DMS53 treated with DMSO at 0.1 percent for 48 hours (cell line): Measurements from ENCODE around the gene KRTAP4-9.
"Not testable (repeated sequence)": the region's sequence is repeated elsewhere in the genome, so short reads cannot be mapped to it uniquely, and the experiment has no call there.

Source experiments
- DNase-seq: peaks from one replicate; lab custom pipeline; 2025; ENCODE audit not compliant: unreplicated experiment; lab: John Stamatoyannopoulos, UW

KRTAP4-9 gene

DNA sequence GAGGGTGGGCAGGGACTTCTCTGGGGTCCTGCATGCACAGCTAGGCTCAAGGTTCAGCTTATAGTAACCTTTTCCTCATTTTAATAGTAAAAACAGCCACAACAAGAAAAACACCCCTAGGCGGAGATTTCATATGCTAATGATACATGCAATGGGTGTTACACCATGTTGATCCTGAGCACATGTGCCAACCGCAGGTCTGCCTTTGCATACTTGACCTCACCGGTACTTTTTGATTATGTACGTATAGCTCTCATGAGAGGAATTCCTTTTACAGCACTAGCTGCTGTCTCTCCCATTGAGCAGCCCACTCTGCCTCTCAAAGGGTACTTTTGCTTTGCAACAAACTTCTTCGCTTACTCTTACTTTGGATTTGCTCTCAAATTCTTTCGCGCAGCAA, 9.1 kb upstream of the KRTAP4-9 start:
- DNase-seq, result no peak

DNA sequence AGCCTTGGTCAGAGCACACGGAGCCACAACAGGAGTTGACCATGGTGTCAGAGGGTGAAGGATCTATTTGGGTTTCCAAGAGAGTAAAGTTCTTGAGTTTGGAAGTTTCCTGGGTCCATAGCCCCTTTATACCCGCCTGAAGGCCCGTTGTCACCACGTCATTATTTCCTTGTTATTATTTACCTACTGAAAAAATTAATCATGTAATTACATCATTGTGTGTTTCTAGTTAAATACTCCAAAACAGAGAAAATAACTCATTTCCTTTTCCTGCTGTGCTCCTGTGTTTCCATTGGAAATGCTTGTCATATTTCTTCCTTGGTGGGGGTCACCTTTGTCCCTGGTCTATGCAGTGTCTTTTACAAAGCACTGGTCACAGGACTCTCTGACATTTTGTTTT, 7.1 kb upstream of the KRTAP4-9 start, which contains the start of gene KRTAP4-8:
TSS of gene KRTAP4-8 (minus strand) at position 101 of the 400 bp plus-strand sequence. CDS start at position 43, 58 bp downstream.
- DNase-seq, result no peak

DNA sequence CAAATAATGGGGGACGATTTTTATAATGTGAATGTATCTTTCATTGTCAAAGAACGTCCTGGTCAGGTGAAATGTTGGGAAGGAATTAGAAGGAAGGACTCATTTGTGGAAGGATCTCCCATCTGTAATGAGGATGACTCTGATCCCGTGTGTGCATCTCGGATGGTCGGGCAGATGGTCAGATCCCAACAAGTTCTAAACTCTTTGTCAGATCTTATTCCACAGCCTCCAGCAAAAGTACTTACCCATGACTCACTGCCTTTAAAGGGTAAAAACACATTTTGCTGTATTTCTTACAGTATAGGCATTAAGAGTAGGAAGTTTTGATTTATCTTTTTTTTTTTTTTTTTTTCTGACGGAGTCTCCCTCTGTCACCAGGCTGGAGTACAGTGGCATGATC, 6.7 kb upstream of the KRTAP4-9 start:
- DNase-seq, result no peak

DNA sequence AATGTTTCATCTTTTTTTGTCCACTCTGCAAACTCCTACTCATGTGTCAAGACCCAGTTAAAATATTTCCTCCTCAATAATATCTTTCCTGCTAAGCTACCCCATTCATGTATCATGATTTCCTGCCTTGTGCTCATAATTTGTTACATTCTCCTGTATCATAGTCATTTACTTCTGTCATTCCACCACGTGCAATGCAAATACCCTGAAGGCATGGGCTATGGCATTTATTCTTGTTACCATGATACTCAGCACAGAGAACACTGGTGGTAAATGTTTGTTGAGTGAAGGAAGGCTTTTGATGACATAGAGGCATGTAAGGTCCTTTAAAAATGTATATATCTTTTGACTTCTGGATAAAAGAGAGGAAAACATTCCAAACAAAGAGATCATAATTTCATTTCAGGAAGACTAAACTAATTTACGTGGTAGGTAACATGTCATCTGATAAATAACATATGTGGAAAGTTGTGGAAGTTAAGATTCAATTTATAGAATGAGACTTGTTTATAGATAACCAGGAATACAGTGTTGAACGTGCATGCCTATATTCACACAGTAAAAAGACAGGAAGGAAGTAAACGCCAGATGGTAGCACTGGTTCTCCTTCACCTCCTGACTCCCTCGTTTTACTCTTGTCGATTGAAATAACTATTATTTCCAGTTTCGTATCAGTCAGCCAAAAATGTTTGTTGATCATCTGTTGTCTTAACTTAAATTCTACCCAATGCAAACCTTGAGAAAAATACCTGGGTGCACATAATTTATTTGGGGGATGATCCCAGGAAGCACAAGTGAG, 5.3 kb upstream of the KRTAP4-9 start:
- DNase-seq, result not testable (repeated sequence)

DNA sequence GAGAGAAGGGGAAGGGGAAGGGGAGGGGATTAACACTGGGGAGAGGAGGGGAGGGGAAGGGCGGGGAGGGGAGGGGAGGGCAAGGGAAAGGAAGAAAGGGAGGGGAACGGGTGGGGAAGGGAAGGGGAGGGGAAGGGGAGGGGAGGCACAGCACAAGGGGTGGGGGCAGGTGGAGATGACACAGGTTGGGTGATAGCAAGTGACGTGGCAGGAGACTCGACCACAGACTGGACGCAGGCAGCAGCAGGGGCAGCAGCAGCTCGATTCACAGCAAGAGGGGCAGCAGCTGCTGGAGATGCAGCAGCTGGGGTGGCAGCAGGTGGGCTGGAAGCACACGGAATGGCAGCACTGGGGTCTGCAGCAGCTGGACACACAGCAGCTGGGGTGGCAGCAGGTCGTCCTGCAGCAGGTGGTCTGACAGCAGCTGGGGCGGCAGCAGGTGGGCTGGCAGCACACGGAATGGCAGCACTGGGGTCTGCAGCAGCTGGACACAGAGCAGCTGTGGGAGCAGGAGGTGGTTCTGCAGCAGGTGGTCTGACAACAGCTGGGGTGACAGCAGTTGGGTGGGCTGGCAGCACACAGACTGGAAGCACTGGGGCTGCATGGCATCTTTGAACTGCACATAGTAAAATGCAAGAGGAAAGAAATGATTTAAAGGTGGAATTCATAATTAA, 3.5 kb upstream of the KRTAP4-9 start, which contains the start of gene KRTAP4-16:
TSS of gene KRTAP4-16 (minus strand) at position 624 of the 674 bp plus-strand sequence. CDS start at position 624, 0 bp downstream.
- DNase-seq, result no peak

DNA sequence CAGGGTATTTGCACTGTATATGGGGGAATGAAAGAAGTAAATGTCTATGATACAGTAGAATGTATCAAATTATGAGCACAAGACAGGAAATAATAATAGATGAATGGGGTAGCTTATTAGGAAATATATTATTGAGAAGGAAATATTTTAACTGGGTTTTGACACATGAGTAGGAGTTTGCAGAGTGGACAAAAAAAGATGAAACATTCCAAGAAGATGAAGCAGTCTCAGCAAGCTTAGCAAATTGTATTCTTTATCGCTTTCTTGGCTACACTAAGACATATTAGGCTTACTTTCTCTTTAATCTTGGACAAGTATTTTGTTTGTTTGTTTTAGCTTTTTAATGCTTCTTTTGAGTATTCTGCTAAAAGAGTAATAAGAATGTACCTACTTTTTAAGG, 1.3 kb upstream of the KRTAP4-9 start:
- no peak for DNase-seq

DNA sequence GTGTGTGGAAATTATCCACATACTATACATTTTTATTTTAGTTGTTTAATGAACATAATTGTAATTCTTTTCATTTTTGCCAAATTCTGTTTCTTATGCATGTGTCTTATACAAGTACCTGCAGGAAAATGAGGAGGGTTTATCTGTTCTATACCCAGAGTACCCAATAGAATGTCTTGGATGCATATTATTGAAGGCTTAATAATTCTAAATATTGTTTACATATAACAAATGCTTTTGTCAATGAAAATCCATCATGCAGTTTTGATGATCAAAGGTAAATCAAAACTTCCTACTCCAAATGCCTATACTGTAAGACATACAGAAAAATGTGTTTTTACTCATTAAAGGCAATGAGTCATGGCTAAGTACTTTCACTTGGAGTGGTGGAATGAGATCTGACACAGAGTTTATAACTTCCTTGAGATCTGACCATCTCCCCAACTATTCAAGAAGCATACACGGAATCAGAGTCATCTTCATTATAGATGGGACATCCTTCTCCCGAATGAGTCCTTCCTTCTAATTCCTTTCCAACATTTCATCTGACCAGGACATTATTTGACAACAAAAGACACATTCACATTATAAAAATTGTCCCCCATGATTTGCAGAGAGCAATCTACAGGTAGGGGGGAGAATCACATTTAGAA, 677 bp upstream of the KRTAP4-9 start:
- DNase-seq, result not testable (repeated sequence)

DNA sequence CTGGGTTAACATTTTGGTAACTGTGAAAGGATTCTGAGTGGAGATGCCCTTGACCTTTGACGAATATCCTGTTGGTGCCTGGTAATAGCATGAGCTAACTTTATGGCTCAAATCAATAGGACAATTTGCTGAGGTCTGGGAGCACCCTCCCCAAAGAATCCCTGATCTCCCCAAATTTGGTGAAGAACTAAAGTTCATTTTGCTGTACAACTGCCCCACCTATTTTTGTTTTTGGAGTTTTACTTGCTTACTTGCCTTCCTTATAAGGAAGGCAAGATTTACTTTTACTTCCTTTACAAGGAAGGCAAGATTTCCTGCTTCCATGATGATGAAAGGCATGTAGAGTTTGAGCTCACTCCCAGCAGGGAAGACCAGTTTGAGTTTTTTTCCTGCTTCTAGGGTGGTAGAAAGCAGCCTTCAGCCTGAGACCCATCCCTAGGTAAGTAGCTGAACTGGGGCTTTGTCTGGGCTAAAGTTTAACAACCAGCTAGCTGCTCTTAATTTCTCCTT, 2.8 kb downstream of the KRTAP4-9 start:
- no peak for DNase-seq

DNA sequence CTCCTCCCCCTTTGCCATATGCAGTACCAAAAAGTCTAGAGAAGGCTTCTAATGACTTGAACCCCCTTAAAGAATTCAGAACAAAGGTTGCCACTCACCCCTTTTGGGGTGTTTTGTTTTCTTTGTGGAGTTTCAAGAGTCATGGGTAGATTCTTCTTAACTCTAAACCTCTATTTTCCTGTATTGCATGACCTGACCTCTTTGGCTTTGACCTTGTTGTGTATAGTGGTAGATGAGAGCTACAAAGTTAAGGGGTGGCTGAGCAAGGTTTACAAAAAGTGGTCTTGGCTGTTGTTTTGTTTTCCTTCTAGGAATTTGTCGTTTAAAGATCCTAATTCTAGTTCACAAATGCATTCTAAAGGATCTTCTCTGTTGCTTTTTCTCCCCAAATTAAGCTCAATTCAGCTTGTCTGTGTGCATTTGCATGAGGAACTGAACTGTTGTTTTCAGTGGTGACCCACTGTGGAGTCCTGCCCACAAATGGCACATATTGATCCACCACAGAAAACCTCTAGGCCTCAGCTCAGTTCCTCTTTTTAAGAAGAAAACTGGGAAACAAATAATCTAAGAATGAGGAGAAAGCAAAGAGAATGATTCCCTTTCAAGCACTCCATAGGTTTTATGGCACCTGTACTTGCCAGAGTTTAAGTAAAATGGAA, 3.7 kb downstream of the KRTAP4-9 start:
- DNase-seq, result not testable (repeated sequence)

DNA sequence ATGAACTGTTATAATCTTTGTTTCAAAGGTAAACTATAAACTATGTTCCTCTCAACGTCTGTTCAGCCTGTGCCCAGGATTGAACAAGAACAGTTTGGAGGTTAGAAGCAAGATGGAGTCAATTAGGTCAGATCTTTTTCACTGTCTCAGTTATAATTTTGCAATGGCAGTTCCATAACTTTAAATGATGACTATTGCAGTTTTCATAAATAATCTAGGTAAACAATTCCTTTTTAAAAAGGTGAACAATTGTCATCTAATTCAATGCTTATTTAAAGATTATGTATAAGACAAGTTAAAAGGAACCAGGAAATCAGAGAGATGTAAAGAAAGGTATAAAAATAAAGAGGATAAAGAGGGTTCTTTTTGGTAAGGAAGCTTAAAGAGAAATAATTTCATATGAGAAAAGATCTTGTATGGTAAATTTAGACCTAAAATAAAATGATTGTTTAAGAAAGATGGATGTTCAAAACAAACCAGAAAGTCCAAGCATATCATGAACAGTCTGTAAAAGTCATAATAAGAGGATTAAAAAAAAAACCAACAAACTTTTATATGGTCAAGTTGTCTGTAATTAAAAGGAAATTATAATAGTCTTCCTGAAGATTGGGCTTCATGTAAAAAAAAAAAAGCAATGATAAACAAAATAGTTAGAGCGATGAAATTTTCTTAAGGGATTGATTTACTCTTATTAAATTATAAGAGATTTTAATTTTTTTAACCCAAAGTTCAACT, 6.1 kb downstream of the KRTAP4-9 start:
- no peak for DNase-seq

DNA sequence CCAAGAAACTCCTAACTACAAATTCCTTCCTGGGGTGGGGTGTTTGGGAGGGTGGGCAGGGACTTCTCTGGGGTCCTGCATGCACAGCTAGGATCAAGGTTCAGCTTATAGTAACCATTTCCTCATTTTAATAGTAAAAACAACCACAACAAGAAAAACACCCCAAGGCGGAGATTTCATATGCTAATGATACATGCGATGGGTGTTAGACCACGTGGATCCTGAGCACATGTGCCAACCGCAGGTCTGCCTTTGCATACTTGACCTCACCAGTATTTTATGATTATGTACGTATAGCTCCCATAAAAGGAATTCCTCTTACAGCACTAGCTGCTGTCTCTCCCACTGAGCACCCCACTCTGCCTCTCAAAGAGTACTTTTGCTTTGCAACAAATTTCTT, 11.1 kb downstream of the KRTAP4-9 start:
- DNase-seq, result no peak

DNA sequence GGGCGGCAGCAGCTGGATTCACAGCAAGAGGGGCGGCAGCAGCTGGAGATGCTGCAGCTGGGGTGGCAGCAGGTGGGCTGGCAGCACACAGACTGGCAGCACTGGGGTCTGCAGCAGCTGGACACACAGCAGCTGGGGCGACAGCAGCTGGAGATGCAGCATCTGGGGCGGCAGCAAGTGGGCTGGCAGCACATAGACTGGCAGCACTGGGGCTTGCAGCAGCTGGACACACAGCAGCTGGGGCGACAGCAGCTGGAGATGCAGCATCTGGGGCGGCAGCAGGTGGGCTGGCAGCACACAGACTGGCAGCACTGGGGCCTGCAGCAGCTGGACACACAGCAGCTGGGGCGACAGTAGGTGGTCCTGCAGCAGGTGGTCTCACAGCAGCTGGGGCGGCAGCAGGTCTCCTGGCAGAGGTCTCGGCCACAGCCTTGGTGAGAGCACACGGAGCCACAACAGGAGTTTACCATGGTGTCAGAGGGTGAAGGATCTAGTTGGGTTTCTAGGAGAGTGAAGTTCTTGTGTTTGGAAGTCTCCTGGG, 12.7 kb downstream of the KRTAP4-9 start, which contains the start of gene KRTAP4-11:
TSS of gene KRTAP4-11 (minus strand) at position 528 of the 541 bp plus-strand sequence. CDS start at position 470, 58 bp downstream.
- not testable (repeated sequence) for DNase-seq

DNA sequence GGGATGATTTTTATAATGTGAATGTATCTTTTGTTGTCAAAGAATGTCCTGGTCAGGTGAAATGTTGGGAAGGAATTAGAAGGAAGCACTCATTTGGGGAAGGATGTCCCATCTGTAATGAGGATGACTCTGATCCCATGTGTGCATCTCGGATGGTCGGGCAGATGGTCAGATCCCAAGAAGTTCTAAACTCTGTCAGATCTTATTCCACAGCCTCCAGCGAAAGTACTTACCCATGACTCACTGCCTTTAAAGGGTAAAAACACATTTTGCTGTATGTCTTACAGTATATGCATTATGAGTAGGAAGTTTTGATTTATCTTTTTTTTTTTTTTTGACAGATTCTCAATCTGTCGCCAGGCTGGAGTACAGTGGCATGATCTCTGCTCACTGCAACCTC, 13.5 kb downstream of the KRTAP4-9 start:
- DNase-seq, result no peak

DNA sequence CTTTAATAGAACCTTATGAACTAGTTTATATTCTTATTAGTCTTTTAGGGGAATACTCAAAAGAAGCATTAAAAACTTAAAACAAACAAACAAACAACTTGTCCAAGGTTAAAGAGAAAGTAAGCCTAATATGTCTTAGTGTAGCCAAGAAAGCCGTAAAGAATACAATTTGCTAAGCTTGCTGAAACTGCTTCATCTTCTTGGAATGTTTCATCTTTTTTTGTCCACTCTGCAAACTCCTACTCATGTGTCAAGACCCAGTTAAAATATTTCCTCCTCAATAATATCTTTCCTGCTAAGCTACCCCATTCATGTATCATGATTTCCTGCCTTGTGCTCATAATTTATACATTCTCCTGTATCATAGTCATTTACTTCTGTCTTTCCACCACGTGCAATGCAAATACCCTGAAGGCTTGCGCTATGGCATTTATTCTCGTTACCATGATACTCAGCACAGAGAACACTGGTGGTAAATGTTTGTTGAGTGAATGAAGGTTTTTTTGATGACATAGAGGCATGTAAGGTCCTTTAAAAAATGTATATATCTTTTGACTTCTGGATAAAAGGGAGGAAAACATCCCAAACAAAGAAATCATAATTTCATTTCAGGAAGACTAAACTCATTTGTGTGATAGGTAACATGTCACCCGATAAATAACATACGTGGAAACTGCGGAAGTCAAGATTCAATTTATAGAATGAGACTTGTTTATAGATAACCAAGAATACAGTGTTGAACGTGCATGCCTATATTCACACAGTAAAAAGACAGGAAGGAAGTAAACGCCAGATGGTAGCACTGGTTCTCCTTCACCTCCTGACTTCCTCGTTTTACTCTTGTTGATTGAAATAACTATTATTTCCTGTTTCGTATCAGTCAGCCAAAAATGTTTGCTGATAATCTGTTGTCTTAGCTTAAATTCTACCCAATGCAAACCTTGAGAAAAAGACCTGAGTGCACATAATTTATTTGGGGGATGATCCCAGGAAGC, 14.8 kb downstream of the KRTAP4-9 start:
- DNase-seq, result not testable (repeated sequence)

DNA sequence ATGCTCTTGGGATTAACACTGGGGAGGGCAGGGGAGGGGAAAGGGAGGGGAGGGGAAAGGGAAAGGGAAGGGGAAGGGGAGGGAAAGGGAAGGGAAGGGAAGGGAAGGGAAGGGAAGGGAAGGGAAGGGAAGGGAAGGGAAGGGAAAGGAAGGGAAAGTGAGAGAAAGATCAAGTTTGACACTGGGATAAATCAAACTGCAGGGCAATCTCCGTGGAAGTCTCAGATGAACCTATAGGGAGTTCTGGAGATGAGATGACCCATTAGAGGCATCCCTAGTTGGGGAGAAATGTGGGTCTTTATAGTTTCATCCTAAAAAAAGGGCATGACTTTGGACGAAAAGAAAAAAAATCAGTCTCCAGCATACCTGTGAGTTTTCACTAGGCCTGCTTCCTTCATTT, 16.6 kb downstream of the KRTAP4-9 start:
- no peak for DNase-seq

DNA sequence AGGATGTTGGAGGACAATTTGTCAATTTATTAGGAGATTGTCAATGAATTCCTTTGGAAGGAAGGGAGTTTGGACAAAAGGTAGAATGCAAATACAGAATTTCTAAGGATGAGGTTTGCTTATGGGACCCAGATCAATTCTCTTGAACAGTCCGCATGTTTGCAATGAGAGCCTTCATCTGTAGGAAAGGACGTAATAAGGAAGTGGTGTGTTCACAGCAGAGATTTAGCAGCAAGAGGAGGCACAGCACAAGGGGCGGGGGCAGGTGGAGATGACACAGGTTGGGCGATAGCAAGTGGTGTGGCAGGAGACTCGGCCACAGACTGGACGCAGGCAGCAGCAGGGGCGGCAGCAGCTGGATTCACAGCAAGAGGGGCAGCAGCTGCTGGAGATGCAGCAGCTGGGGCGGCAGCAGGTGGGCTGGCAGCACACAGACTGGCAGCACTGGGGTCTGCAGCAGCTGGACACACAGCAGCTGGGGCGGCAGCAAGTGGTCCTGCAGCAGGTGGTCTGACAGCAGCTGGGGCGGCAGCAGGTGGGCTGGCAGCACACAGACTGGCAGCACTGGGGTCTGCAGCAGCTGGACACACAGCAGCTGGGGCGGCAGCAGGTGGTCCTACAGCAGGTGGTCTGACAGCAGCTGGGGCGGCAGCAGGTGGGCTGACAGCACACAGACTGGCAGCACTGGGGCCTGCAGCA, 18.3 kb downstream of the KRTAP4-9 start:
- DNase-seq, result not testable (repeated sequence)

DNA sequence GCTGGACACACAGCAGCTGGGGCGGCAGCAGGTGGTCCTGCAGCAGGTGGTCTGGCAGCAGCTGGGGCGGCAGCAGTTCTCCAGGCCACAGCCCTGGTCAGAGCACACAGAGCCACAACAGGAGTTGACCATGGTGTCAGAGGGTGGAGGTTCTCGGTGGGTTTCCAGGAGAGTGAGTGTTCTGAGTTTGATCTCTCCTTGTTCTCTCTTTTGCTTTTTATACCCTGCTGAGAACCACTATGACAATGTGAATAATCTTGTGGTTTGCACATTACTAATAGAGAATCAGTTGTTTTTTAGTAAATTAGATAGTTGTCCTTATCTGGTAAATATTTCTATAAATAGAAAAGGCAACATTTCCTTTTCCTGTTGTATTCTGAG, 18.8 kb downstream of the KRTAP4-9 start, which contains the start of gene KRTAP4-12:
TSS of gene KRTAP4-12 (minus strand) at position 192 of the 381 bp plus-strand sequence. CDS start at position 132, 60 bp downstream.
- not testable (repeated sequence) for DNase-seq

DNA sequence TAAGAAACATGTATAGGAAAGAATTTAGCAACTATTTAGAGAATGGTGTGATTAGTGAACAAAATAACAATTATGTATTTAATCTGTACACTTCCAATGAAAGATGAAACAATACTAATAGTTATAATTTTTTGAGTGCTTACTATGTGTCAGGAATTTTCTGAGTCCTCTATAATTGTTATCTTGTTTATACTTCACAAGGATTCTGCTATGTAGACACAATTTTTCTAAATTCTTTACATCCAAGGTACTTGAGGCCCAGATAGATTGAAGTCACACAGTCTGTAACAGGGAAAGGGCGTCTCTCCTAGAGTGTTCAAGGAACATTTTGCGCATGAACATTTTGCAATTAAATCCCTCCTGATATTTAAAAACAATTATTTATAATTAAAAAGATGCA, 19.9 kb downstream of the KRTAP4-9 start:
- no peak for DNase-seq
